ENCODE results near the gene MARVELD2. TPM values are rescaled to one million over a fixed set of nuclear protein-coding genes. Genes with fewer than 3 reads are reported as not detected.

Gene MARVELD2
- total RNA-seq, 1 experiment from 2014 or later: 21.6 TPM

- ATAC-seq (peak; percentile 90), DNase-seq (ENCODE audit: low read depth, low spot score) (peak; percentile 81)
- H3K9me3 ChIP-seq (ENCODE audit: control insufficient read depth in 1 of 2, insufficient read depth in 1 of 2, low read depth in 1 of 2, low read length in 2 of 2): no peaks in the 10 kb centered on the region
- peak within 1 kb of the TSS; percentile 34 for H2AFZ ChIP-seq (ENCODE audit: low read depth, low read length, poor library complexity, severe bottlenecking)
- peaks cover 11 to 39% of the 10 kb centered on the region in 2 experiments for H3K4me1 ChIP-seq (ENCODE audit: control insufficient read depth in 1 of 2, insufficient read depth in 2 of 2, low read length in 2 of 2)
- H3K9ac ChIP-seq (ENCODE audit: low read length): peak within 1 kb of the TSS; percentile 91
- H3K79me2 ChIP-seq (ENCODE audit: insufficient read depth, low read length): peaks cover 48% of the 10 kb centered on the region
- H3K4me3 ChIP-seq (replicated peaks in 1 of 2; ENCODE audit: low read depth in 1 of 2, low read length in 2 of 2): peak within 1 kb of the TSS; percentile 84 to 86
- no TSS peak for BruUV-seq (replicated peaks)
- H3K27ac ChIP-seq (ENCODE audit: low read depth, low read length): peak within 1 kb of the TSS; percentile 90
- intact Hi-C loops (cut with micrococcal nuclease): loop anchor here (1.0 to 2.0 kb wide), 2 partner anchors 26 to 78 kb away; partner anchors contain the start of gene MARVELD2
- no peaks in the 10 kb centered on the region for H3K36me3 ChIP-seq (ENCODE audit: control insufficient read depth in 1 of 2, insufficient read depth in 2 of 2, low read length in 2 of 2)
- H4K20me1 ChIP-seq (ENCODE audit: insufficient read depth): no peaks in the 10 kb centered on the region
- H3K4me2 ChIP-seq (ENCODE audit: low read length): peak within 1 kb of the TSS; percentile 97
- ChIA-PET POLR2A (interaction anchor here (0.9 kb wide), 1 partner anchor 9 kb away, joined by 4 read pairs; no protein-coding TSS in a partner anchor), RAD21 (ENCODE audit: low non-redundant PET in 1 of 2, low total read pairs in 2 of 2, uncharacterized antibody in 2 of 2, unreplicated experiment in 2 of 2) (no interaction called here), CTCF (no interaction called here)
- H3K9me2 ChIP-seq (ENCODE audit: insufficient read depth): no peaks in the 10 kb centered on the region
- peak; percentile 82 for TF ChIP-seq MAX (IDR thresholded peaks at IDR 0.05)
- no peak for TF ChIP-seq CTCF (IDR thresholded peaks at IDR 0.05 in 2 of 3, conservative IDR thresholded peaks at IDR 0.05 in 1 of 3; ENCODE audit: borderline replicate concordance in 1 of 3, insufficient read depth in 1 of 3, low read depth in 2 of 3, low read length in 2 of 3)
- 0 out of 2 replicates have a peak, but pooled peaks have one; percentile 14 for TF ChIP-seq ZFX (IDR thresholded peaks at IDR 0.05)
- TF ChIP-seq RAD21 (IDR thresholded peaks at IDR 0.05; ENCODE audit: low read depth): no peak; the same call in 1 of the 2 replicates
- peak; percentile 77 for TF ChIP-seq EGR1 (IDR thresholded peaks at IDR 0.05; ENCODE audit: low read depth)
- peak; percentile 71 for TF ChIP-seq SIN3A (IDR thresholded peaks at IDR 0.05; ENCODE audit: low read depth)
- TF ChIP-seq EZH2phosphoT487 (IDR thresholded peaks at IDR 0.05; ENCODE audit: borderline replicate concordance): no peak
- 0 out of 2 replicates have a peak, but pooled peaks have one; percentile 13 for TF ChIP-seq CBX3 (IDR thresholded peaks at IDR 0.05; ENCODE audit: low read depth)
- TF ChIP-seq, protein P1, sequence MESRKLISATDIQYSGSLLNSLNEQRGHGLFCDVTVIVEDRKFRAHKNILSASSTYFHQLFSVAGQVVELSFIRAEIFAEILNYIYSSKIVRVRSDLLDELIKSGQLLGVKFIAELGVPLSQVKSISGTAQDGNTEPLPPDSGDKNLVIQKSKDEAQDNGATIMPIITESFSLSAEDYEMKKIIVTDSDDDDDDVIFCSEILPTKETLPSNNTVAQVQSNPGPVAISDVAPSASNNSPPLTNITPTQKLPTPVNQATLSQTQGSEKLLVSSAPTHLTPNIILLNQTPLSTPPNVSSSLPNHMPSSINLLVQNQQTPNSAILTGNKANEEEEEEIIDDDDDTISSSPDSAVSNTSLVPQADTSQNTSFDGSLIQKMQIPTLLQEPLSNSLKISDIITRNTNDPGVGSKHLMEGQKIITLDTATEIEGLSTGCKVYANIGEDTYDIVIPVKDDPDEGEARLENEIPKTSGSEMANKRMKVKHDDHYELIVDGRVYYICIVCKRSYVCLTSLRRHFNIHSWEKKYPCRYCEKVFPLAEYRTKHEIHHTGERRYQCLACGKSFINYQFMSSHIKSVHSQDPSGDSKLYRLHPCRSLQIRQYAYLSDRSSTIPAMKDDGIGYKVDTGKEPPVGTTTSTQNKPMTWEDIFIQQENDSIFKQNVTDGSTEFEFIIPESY (IDR thresholded peaks at IDR 0.05; ENCODE audit: extremely low read depth, insufficient replicate concordance, low read length): no peak
- no peak for TF ChIP-seq SRF (IDR thresholded peaks at IDR 0.05; ENCODE audit: low read depth)
- peak; percentile 1; the same call in 1 of the 2 replicates for TF ChIP-seq SP1 (IDR thresholded peaks at IDR 0.05; ENCODE audit: low read depth)
- peak; percentile 33 for TF ChIP-seq YY1 (IDR thresholded peaks at IDR 0.05; ENCODE audit: extremely low read depth, insufficient replicate concordance, low read depth, low read length)
- no peak for TF ChIP-seq POLR2A (IDR thresholded peaks at IDR 0.05; ENCODE audit: borderline replicate concordance, extremely low read depth, insufficient read depth, insufficient read length)
- TF ChIP-seq TCF7L2 (IDR thresholded peaks at IDR 0.05; ENCODE audit: borderline replicate concordance, extremely low read depth, insufficient read depth, insufficient read length): peak; percentile 6
- peak; percentile 84 for TF ChIP-seq POLR2AphosphoS5 (IDR thresholded peaks at IDR 0.05; ENCODE audit: low read depth, low read length)
- H3K27me3 ChIP-seq (ENCODE audit: insufficient read depth, low read length): no peaks in the 10 kb centered on the region
Observed at GRCh38 chr5:69492391-69492922, 77.5 kb downstream of the MARVELD2 start, which contains the start of gene OCLN. Gene OCLN, plus strand, starts transcription at chr5:69492790. Its CDS starts 11,455 bp downstream, at chr5:69504245.
